Activated gamma-delta T cell treated with Interleukin-2 at 50 U/mL for 16 hours (primary cell): ENCODE measurements around the gene AP3S2.
A peak's percentile ranks its signal among the peaks of the same experiment; 100 is the strongest.
"Not testable (repeated sequence)": the region's sequence is repeated elsewhere in the genome, so short reads cannot be mapped to it uniquely, and the experiment has no call there.

Experiments
- DNase-seq: peaks from one replicate; pipeline ENCODE4 v3.0.0-alpha.2; 2020

The AP3S2 gene

GRCh38 chr15:89893696-89894447 is at the start of gene AP3S2:
Gene AP3S2, minus strand, starts transcription at chr15:89893994. Its CDS starts 45 bp downstream, at chr15:89893949.
- peak; percentile 85 for DNase-seq

GRCh38 chr15:89939910-89940309 is 46.1 kb upstream of the AP3S2 start:
- DNase-seq: no peak

GRCh38 chr15:89939377-89939776 is 45.6 kb upstream of the AP3S2 start:
- DNase-seq: not testable (repeated sequence)

GRCh38 chr15:89937365-89938350 is 43.9 kb upstream of the AP3S2 start:
- DNase-seq: no peak

GRCh38 chr15:89936786-89937265 is 43.0 kb upstream of the AP3S2 start:
- no peak for DNase-seq

- peak; percentile 9 for DNase-seq
Observed at GRCh38 chr15:89936051-89936785, 42.4 kb upstream of the AP3S2 start.

GRCh38 chr15:89932880-89933279 is 39.1 kb upstream of the AP3S2 start:
- DNase-seq: no peak

GRCh38 chr15:89928421-89928820 is 34.6 kb upstream of the AP3S2 start:
- no peak for DNase-seq

- DNase-seq: no peak
Observed at GRCh38 chr15:89926158-89926557, 32.4 kb upstream of the AP3S2 start.

- no peak for DNase-seq
Observed at GRCh38 chr15:89917442-89918101, 23.8 kb upstream of the AP3S2 start.

- no peak for DNase-seq
Observed at GRCh38 chr15:89916660-89917059, 22.9 kb upstream of the AP3S2 start.

- no peak for DNase-seq
Observed at GRCh38 chr15:89912674-89913396, 19.0 kb upstream of the AP3S2 start, which contains the start of gene ARPIN. Gene ARPIN, minus strand, starts transcription at chr15:89912952. Its CDS starts 117 bp downstream, at chr15:89912835.

GRCh38 chr15:89912145-89912673 is 18.4 kb upstream of the AP3S2 start:
- DNase-seq: no peak

GRCh38 chr15:89910891-89911626 is 17.3 kb upstream of the AP3S2 start:
- DNase-seq: no peak

GRCh38 chr15:89909611-89910010 is 15.8 kb upstream of the AP3S2 start:
- DNase-seq: no peak

GRCh38 chr15:89908226-89908625 is 14.4 kb upstream of the AP3S2 start:
- no peak for DNase-seq

GRCh38 chr15:89907289-89907688 is 13.5 kb upstream of the AP3S2 start:
- DNase-seq: no peak

- DNase-seq: no peak
Observed at GRCh38 chr15:89905846-89906378, 12.1 kb upstream of the AP3S2 start.

GRCh38 chr15:89904519-89904918 is 10.7 kb upstream of the AP3S2 start:
- DNase-seq: no peak

- no peak for DNase-seq
Observed at GRCh38 chr15:89903858-89904130, 10.0 kb upstream of the AP3S2 start.
